ENCODE results near the gene TPD52L1.
"Not testable (repeated sequence)": the region's sequence is repeated elsewhere in the genome, so short reads cannot be mapped to it uniquely, and the experiment has no call there.

Gene TPD52L1

DNA sequence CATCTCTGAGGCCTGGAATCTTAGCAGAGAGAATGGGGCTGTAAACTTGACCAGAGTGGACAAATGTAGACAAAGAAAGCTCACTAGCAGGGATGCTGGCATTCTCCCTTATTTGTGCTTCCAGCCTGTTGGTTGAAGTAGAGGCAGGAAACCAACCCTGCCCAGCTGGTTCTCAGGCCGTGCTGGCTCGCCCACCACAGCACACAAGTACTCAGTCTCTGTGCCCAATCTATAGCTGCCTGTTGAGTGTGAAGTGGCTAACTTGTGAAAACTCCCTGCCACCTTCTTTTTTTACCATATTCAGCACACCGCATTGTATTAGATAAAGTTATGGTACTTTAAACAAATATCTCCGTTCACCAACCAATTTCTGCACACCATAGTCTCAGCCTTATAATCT lies 110.9 kb downstream of the TPD52L1 start:
- ATAC-seq (no peak), DNase-seq (no peak)
- no peaks in the 10 kb centered on the region for H3K4me1 Mint-ChIP-seq
- peaks cover 1% of the 10 kb centered on the region for H3K36me3 Mint-ChIP-seq (ENCODE audit: low read depth)
- H3K9me3 Mint-ChIP-seq = no peaks in the 10 kb centered on the region
- no peaks in the 10 kb centered on the region for H3K27me3 Mint-ChIP-seq
- no peak overlapping the region for H3K27ac Mint-ChIP-seq
- no peak overlapping the region for H3K4me3 Mint-ChIP-seq

DNA sequence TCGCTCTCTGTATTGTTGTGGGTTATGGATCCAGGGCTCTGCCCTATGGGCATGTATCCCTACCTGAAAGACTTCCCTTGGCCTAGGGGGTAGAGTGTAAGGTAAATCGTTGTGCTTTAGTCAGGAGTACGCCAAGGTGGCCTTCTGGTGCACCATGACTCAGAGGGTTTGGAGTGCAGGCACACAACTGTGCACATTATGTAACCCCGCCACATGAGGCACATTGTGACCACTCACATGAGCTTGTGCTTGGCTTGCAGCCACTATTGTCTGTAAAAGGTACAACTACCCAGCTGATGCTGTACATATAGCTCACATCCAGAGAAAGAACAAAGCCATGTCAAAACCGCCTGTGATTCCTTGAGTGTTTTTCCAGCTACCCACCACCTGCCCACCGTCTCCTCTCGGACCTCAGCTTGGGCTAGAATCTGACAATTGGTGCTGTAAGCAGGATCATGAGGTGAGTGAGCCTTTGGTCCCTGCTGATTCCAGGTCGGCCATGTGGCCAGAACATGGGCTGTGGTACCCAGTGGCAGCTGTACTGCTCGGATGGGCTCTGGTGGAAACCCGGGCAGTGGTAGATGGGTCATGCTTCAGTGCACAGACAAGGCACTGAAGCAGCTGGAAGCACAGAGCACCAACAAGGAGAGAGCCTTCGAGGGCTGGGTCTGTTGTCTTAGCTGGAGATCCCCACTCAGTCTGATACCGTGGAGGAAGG lies 114.4 kb downstream of the TPD52L1 start:
- ATAC-seq (no peak), DNase-seq (no peak)
- no peaks in the 10 kb centered on the region for H3K27me3 Mint-ChIP-seq
- H3K27ac Mint-ChIP-seq = no peak overlapping the region
- H3K4me1 Mint-ChIP-seq = no peaks in the 10 kb centered on the region
- H3K4me3 Mint-ChIP-seq = no peak overlapping the region
- peaks cover 21% of the 10 kb centered on the region for H3K36me3 Mint-ChIP-seq (ENCODE audit: low read depth)
- no peaks in the 10 kb centered on the region for H3K9me3 Mint-ChIP-seq

GRCh38 chr6:125268765-125269164 lies 115.2 kb downstream of the TPD52L1 start:
- H3K36me3 Mint-ChIP-seq (ENCODE audit: low read depth) = peaks cover 27% of the 10 kb centered on the region
- H3K4me1 Mint-ChIP-seq = no peaks in the 10 kb centered on the region
- no peak for ATAC-seq
- no peaks in the 10 kb centered on the region for H3K9me3 Mint-ChIP-seq
- no peak overlapping the region for H3K27ac Mint-ChIP-seq
- no peaks in the 10 kb centered on the region for H3K27me3 Mint-ChIP-seq
- H3K4me3 Mint-ChIP-seq = no peak overlapping the region
- no peak for DNase-seq

- no peaks in the 10 kb centered on the region for H3K9me3 Mint-ChIP-seq
- peaks cover 33% of the 10 kb centered on the region for H3K36me3 Mint-ChIP-seq (ENCODE audit: low read depth)
- no peak overlapping the region for H3K4me3 Mint-ChIP-seq
- H3K4me1 Mint-ChIP-seq = no peaks in the 10 kb centered on the region
- no peak overlapping the region for H3K27ac Mint-ChIP-seq
- H3K27me3 Mint-ChIP-seq = no peaks in the 10 kb centered on the region
- DNase-seq (no peak), ATAC-seq (no peak)
Measured at GRCh38 chr6:125269328-125269985, 115.9 kb downstream of the TPD52L1 start.

GRCh38 chr6:125270380-125270779 lies 116.8 kb downstream of the TPD52L1 start:
- Mint-ChIP-seq H3K9me3 (no peaks in the 10 kb centered on the region), H3K27me3 (no peaks in the 10 kb centered on the region), H3K36me3 (ENCODE audit: low read depth) (peaks cover 41% of the 10 kb centered on the region), H3K27ac (no peak overlapping the region), H3K4me1 (no peaks in the 10 kb centered on the region), H3K4me3 (no peak overlapping the region)
- ATAC-seq = no peak
- DNase-seq = no peak

- H3K27ac Mint-ChIP-seq = no peak overlapping the region
- H3K4me3 Mint-ChIP-seq = no peak overlapping the region
- no peaks in the 10 kb centered on the region for H3K27me3 Mint-ChIP-seq
- ATAC-seq (no peak), DNase-seq (no peak)
- no peaks in the 10 kb centered on the region for H3K9me3 Mint-ChIP-seq
- no peaks in the 10 kb centered on the region for H3K4me1 Mint-ChIP-seq
- peaks cover 52% of the 10 kb centered on the region for H3K36me3 Mint-ChIP-seq (ENCODE audit: low read depth)
Measured at GRCh38 chr6:125271486-125272159, 118.0 kb downstream of the TPD52L1 start.

- H3K27me3 Mint-ChIP-seq = no peaks in the 10 kb centered on the region
- peaks cover 61% of the 10 kb centered on the region for H3K36me3 Mint-ChIP-seq (ENCODE audit: low read depth)
- no peaks in the 10 kb centered on the region for H3K9me3 Mint-ChIP-seq
- no peaks in the 10 kb centered on the region for H3K4me1 Mint-ChIP-seq
- no peak overlapping the region for H3K4me3 Mint-ChIP-seq
- ATAC-seq = no peak
- no peak for DNase-seq
- no peak overlapping the region for H3K27ac Mint-ChIP-seq
Measured at GRCh38 chr6:125273251-125273650, 119.7 kb downstream of the TPD52L1 start.

- Mint-ChIP-seq H3K9me3 (no peaks in the 10 kb centered on the region), H3K4me3 (no peak overlapping the region), H3K36me3 (ENCODE audit: low read depth) (peaks cover 67% of the 10 kb centered on the region), H3K27ac (no peak overlapping the region), H3K27me3 (no peaks in the 10 kb centered on the region), H3K4me1 (peaks cover 4% of the 10 kb centered on the region)
- peak; percentile 28 for ATAC-seq
- no peak for DNase-seq
Measured at GRCh38 chr6:125273965-125274364, 120.4 kb downstream of the TPD52L1 start.

DNA sequence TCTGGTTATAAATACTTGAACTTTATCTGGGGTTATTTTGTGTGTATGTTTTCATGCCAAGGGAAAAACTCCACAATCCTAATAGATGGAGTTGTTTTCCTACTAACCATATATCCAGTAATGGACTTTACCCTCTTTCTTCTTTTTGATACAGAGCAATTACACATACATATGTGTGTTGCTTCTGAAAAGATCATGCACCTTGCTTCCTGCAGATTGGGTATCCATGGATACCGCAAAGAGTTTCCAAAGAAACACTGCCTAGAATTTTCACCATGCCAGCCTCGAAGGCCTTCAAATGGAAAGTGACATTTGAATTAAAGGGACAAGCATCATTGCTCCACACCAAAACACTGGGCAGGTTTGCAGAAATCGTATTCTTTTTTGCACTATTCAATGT lies 121.4 kb downstream of the TPD52L1 start:
- H3K4me3 Mint-ChIP-seq = no peak overlapping the region
- peaks cover 74% of the 10 kb centered on the region for H3K36me3 Mint-ChIP-seq (ENCODE audit: low read depth)
- DNase-seq (no peak), ATAC-seq (no peak)
- peaks cover 11% of the 10 kb centered on the region for H3K4me1 Mint-ChIP-seq
- no peaks in the 10 kb centered on the region for H3K9me3 Mint-ChIP-seq
- H3K27me3 Mint-ChIP-seq = no peaks in the 10 kb centered on the region
- H3K27ac Mint-ChIP-seq = no peak overlapping the region

- Mint-ChIP-seq H3K27me3 (no peaks in the 10 kb centered on the region), H3K4me1 (peaks cover 17% of the 10 kb centered on the region), H3K36me3 (ENCODE audit: low read depth) (peaks cover 80% of the 10 kb centered on the region), H3K4me3 (no peak overlapping the region), H3K27ac (no peak overlapping the region), H3K9me3 (no peaks in the 10 kb centered on the region)
- DNase-seq (no peak), ATAC-seq (no peak)
Measured at GRCh38 chr6:125275779-125276178, 122.2 kb downstream of the TPD52L1 start.

GRCh38 chr6:125277838-125278237 lies 124.3 kb downstream of the TPD52L1 start:
- H3K9me3 Mint-ChIP-seq = peaks cover 16% of the 10 kb centered on the region

DNA sequence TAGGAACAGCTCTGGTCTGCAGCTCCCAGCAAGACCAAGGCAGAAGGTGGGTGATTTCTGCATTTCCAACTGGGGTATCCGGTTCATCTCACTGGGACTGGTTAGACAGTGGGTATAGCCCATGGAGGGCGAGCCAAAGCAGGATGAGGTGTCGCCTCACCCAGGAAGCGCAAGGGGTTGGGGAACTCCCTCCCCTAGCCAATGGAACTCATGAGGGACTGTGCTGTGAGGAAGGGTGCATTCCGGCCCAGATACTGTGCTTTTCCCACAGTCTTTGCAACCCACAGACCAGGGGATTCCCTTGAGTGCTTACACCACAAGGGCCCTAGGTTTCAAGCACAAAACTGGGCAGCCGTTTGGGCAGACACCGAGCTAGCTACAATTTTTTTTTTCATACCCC lies 126.4 kb downstream of the TPD52L1 start:
- H3K27me3 Mint-ChIP-seq = no peaks in the 10 kb centered on the region
- peaks cover 45% of the 10 kb centered on the region for H3K4me1 Mint-ChIP-seq
- ATAC-seq (no peak), DNase-seq (no peak)
- peaks cover 87% of the 10 kb centered on the region for H3K36me3 Mint-ChIP-seq (ENCODE audit: low read depth)
- no peak overlapping the region for H3K4me3 Mint-ChIP-seq
- H3K27ac Mint-ChIP-seq = no peak overlapping the region
- peaks cover 16% of the 10 kb centered on the region for H3K9me3 Mint-ChIP-seq

More at GRCh38 chr6:125277838-125278237, 124.3 kb downstream of the TPD52L1 start:
- Mint-ChIP-seq H3K27ac (no peak overlapping the region), H3K36me3 (ENCODE audit: low read depth) (peaks cover 83% of the 10 kb centered on the region), H3K27me3 (no peaks in the 10 kb centered on the region), H3K4me1 (peaks cover 31% of the 10 kb centered on the region), H3K4me3 (no peak overlapping the region)
- DNase-seq (no peak), ATAC-seq (no peak)

DNA sequence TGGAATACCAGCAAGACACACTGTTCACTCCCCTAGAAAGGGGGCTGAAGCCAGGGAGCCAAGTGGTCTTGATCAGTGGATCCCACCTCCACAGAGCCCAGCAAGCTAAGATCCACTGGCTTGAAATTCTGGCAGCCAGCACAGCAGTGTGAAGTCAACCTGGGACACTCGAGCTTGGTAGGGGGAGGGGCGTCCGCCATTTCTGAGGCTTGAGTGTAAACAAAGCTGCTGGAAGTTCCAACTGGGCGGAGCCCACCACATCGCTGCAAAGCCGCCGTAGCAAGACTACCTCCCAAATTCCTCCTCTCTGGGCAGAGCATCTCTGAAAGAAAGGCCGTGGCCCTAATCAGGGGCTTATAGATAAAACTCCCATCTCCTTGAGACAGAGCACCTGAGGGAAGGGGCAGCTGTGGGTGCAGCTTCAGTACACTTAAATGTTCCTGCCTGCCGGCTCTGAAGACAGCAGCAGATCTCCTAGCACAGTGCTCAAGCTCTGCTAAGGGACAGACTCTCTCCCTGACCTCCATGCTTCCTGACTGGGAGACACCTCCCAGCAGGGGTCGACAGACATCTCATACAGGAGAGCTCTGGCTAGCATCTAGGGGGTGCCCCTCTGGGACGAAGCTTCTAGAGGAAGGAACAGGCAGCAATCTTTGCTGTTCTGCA lies 126.9 kb downstream of the TPD52L1 start:
- H3K36me3 Mint-ChIP-seq (ENCODE audit: low read depth) = peaks cover 87% of the 10 kb centered on the region
- ATAC-seq, H3K27ac Mint-ChIP-seq, H3K4me3 Mint-ChIP-seq, H3K27me3 Mint-ChIP-seq, DNase-seq: not testable (repeated sequence)
- peaks cover 45% of the 10 kb centered on the region for H3K4me1 Mint-ChIP-seq
- H3K9me3 Mint-ChIP-seq = peaks cover 20% of the 10 kb centered on the region

GRCh38 chr6:125282470-125282869 lies 128.9 kb downstream of the TPD52L1 start:
- H3K4me3 Mint-ChIP-seq, DNase-seq, H3K27me3 Mint-ChIP-seq, H3K27ac Mint-ChIP-seq, ATAC-seq: not testable (repeated sequence)
- H3K4me1 Mint-ChIP-seq = peaks cover 45% of the 10 kb centered on the region
- H3K36me3 Mint-ChIP-seq (ENCODE audit: low read depth) = peaks cover 91% of the 10 kb centered on the region
- H3K9me3 Mint-ChIP-seq = peaks cover 34% of the 10 kb centered on the region

Data from activated naive CD8-positive, alpha-beta T cell treated with anti-CD3 and anti-CD28 coated beads, Interleukin-2, amount 50 U/mL, for 24 hours (primary cell).